Gastroesophageal sphincter (tissue), 4 donors: ENCODE measurements around the gene KLHL33. TPM values are rescaled to one million over a fixed set of nuclear protein-coding genes. Genes with fewer than 3 reads are reported as not detected.

ENCODE experiments used
- ATAC-seq: fragments of 150-250 bp; one replicate; pipeline ENCODE4 v1.9.1; 2016; ENCODE audit warnings: mild to moderate bottlenecking, moderate library complexity
- H3K27ac ChIP-seq, 4 donors: fragments of 200-600 bp; sonication (generic) in 3 of 4; 1 replicate in 3 of 4; 2 replicates in 1 of 4; pipeline ENCODE4 v1.5.1; 2016 to 2019
- H3K27me3 ChIP-seq: fragments of 200-600 bp; sonication (generic); one replicate; pipeline ENCODE4 v1.5.1; 2019
- H3K36me3 ChIP-seq, 2 donors: fragments of 200-600 bp; sonication (generic); one replicate each; pipeline ENCODE4 v1.5.1; 2019; ENCODE audit warnings: control low read depth in 1 of 2
- H3K4me1 ChIP-seq, 3 donors: fragments of 200-600 bp; sonication (generic); 1 replicate in 2 of 3; 2 replicates in 1 of 3; pipeline ENCODE4 v1.5.1; 2016 to 2019; ENCODE audit warnings: control low read depth in 2 of 3
- H3K4me3 ChIP-seq, 2 donors: fragments of 200-600 bp; sonication (generic); one replicate each; pipeline ENCODE4 v1.5.1; 2019; ENCODE audit warnings: mild to moderate bottlenecking in 1 of 2, moderate library complexity in 1 of 2
- H3K9me3 ChIP-seq, 3 donors: fragments of 200-600 bp; sonication (generic); one replicate each; pipeline ENCODE4 v1.5.1; 2017 to 2019; ENCODE audit warnings: control low read depth in 2 of 3
- EP300 ChIP-seq: sonication (generic); formaldehyde crosslinking; IDR thresholded peaks from one replicate; pipeline ENCODE4 v1.6.1; 2017; ENCODE audit warnings: antibody characterized with exemption, mild to moderate bottlenecking
- POLR2A ChIP-seq, 2 donors: fragments of 450-650 bp; IDR thresholded peaks; one replicate each; pipeline ENCODE4 v1.6.1; 2017; ENCODE audit warnings: antibody characterized with exemption in 2 of 2, mild to moderate bottlenecking in 2 of 2, moderate library complexity in 1 of 2
- POLR2AphosphoS5 ChIP-seq: sonication (generic); formaldehyde crosslinking; IDR thresholded peaks from one replicate; pipeline ENCODE4 v1.6.1; 2017; ENCODE audit warnings: antibody characterized with exemption
- WGBS, 2 donors: methylation state at CpG; one replicate each; pipeline ENCODE4 v1.1.5; 2018; ENCODE audit warnings: low coverage in 1 of 2; 5-methylcytosine and 5-hydroxymethylcytosine counted together
- total RNA-seq, 4 donors: library from RNA; depleted of rRNA; stranded (reverse); fragments of >200 nt; gene quantifications; one replicate each; pipeline ENCODE4 v1.1.0, GENCODE V29; 2016
- TF ChIP-seq, protein P1 (sequence below), 4 experiments: fragments of 200-600 bp in 2 of 4; fragments of 450-650 bp in 2 of 4; sonication (generic) in 1 of 4; IDR thresholded peaks; one replicate each; pipeline ENCODE4 v1.5.1; 2017 to 2019; ENCODE audit warnings: antibody characterized with exemption in 4 of 4, mild to moderate bottlenecking in 2 of 4, moderate library complexity in 2 of 4

Gene KLHL33
- total RNA-seq, 4 donors from 2014 or later: 0.27 to 2.6 (median 1.1) TPM

- TF ChIP-seq EP300 (no peak), POLR2A (IDR thresholded peaks at IDR 0.05) (no peak), POLR2AphosphoS5 (no peak)
- TF ChIP-seq, protein P1, sequence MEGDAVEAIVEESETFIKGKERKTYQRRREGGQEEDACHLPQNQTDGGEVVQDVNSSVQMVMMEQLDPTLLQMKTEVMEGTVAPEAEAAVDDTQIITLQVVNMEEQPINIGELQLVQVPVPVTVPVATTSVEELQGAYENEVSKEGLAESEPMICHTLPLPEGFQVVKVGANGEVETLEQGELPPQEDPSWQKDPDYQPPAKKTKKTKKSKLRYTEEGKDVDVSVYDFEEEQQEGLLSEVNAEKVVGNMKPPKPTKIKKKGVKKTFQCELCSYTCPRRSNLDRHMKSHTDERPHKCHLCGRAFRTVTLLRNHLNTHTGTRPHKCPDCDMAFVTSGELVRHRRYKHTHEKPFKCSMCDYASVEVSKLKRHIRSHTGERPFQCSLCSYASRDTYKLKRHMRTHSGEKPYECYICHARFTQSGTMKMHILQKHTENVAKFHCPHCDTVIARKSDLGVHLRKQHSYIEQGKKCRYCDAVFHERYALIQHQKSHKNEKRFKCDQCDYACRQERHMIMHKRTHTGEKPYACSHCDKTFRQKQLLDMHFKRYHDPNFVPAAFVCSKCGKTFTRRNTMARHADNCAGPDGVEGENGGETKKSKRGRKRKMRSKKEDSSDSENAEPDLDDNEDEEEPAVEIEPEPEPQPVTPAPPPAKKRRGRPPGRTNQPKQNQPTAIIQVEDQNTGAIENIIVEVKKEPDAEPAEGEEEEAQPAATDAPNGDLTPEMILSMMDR (IDR thresholded peaks at IDR 0.05): no peak
- H3K27ac ChIP-seq: peak overlapping the region in 1 of 4 donors; percentile 3
- no peaks in the 10 kb centered on the region for H3K27me3 ChIP-seq
- 83 to 100% methylated on average over 1 to 4 of the region's 5 CpGs for WGBS, 2 donors
- no peaks in the 10 kb centered on the region for H3K9me3 ChIP-seq
- H3K36me3 ChIP-seq: peaks cover 0 to 51% of the 10 kb centered on the region in 2 donors
- H3K4me3 ChIP-seq: no peak overlapping the region
- ATAC-seq: no peak
- H3K4me1 ChIP-seq: peaks cover 0 to 13% (median 0%) of the 10 kb centered on the region in 3 donors
Observed at GRCh38 chr14:20476776-20477175, 40.8 kb upstream of the KLHL33 start.

GRCh38 chr14:20472536-20473169 lies 36.7 kb upstream of the KLHL33 start:
- no peaks in the 10 kb centered on the region for H3K27me3 ChIP-seq
- no peak for TF ChIP-seq POLR2AphosphoS5
- TF ChIP-seq, protein P1 (IDR thresholded peaks at IDR 0.05): no peak
- H3K4me3 ChIP-seq: no peak overlapping the region
- peaks cover 0 to 29% (median 10%) of the 10 kb centered on the region in 3 donors for H3K4me1 ChIP-seq
- H3K36me3 ChIP-seq: peaks cover 0 to 51% of the 10 kb centered on the region in 2 donors
- no peak overlapping the region for H3K27ac ChIP-seq
- no peaks in the 10 kb centered on the region for H3K9me3 ChIP-seq
- 84 to 90% methylated on average over 2 of the region's 2 CpGs for WGBS, 2 donors
- no peak for ATAC-seq

GRCh38 chr14:20470603-20470901 lies 34.6 kb upstream of the KLHL33 start:
- H3K4me1 ChIP-seq: peaks cover 0 to 21% (median 10%) of the 10 kb centered on the region in 3 donors
- H3K27ac ChIP-seq: peak overlapping the region in 2 of 4 donors; percentile 84 to 90
- H3K9me3 ChIP-seq: no peaks in the 10 kb centered on the region
- peaks cover 0 to 33% of the 10 kb centered on the region in 2 donors for H3K36me3 ChIP-seq
- no peak for TF ChIP-seq POLR2AphosphoS5
- TF ChIP-seq, protein P1 (IDR thresholded peaks at IDR 0.05): no peak
- no peak for TF ChIP-seq POLR2A (IDR thresholded peaks at IDR 0.05)
- TF ChIP-seq EP300: no peak
- H3K27me3 ChIP-seq: no peaks in the 10 kb centered on the region
- 0% methylated on average over 1 to 2 of the region's 2 CpGs for WGBS, 2 donors
- no peak for ATAC-seq
- H3K4me3 ChIP-seq: peak overlapping the region in 1 of 2 donors; percentile 61

- H3K4me3 ChIP-seq: peak overlapping the region; percentile 61 to 83
- no peaks in the 10 kb centered on the region for H3K27me3 ChIP-seq
- H3K4me1 ChIP-seq: peaks cover 0 to 21% (median 10%) of the 10 kb centered on the region in 3 donors
- H3K27ac ChIP-seq: peak overlapping the region; percentile 66 to 95 (median 87)
- peaks cover 0 to 27% of the 10 kb centered on the region in 2 donors for H3K36me3 ChIP-seq
- ATAC-seq: peak; percentile 65
- WGBS, 2 donors: 6 to 8% methylated on average over 6 to 9 of the region's 12 CpGs
- TF ChIP-seq EP300 (no peak), POLR2AphosphoS5 (peak; percentile 60)
- TF ChIP-seq, protein P1 (IDR thresholded peaks at IDR 0.05): no peak
- H3K9me3 ChIP-seq: no peaks in the 10 kb centered on the region
Observed at GRCh38 chr14:20469890-20470602, 34.1 kb upstream of the KLHL33 start.
